Activated CD4-positive, CD25-positive, alpha-beta regulatory T cell treated with anti-CD3 and anti-CD28 coated beads, Interleukin-2, amount 50 U/mL, for 16 hours (primary cell): ENCODE results near the gene CWH43.
"Not testable (repeated sequence)": the region's sequence is repeated elsewhere in the genome, so short reads cannot be mapped to it uniquely, and the experiment has no call there.

Experiments used
- DNase-seq: peaks from one replicate; pipeline ENCODE4 v3.0.0-alpha.2; 2020; ENCODE audit warnings: low read depth, low spot score

CWH43 gene

GRCh38 chr4:49096215-49096614 lies 110.1 kb downstream of the CWH43 start:
- DNase-seq: not testable (repeated sequence)

- DNase-seq: not testable (repeated sequence)
Observed at GRCh38 chr4:49096627-49097026, 110.6 kb downstream of the CWH43 start.

- not testable (repeated sequence) for DNase-seq
Observed at GRCh38 chr4:49097071-49097470, 111.0 kb downstream of the CWH43 start.

- not testable (repeated sequence) for DNase-seq
Observed at GRCh38 chr4:49097505-49097904, 111.4 kb downstream of the CWH43 start.

- DNase-seq: not testable (repeated sequence)
Observed at GRCh38 chr4:49098034-49098759, 112.1 kb downstream of the CWH43 start.

GRCh38 chr4:49099831-49100444 lies 113.9 kb downstream of the CWH43 start:
- not testable (repeated sequence) for DNase-seq

GRCh38 chr4:49102344-49102898 lies 116.3 kb downstream of the CWH43 start:
- not testable (repeated sequence) for DNase-seq

- not testable (repeated sequence) for DNase-seq
Observed at GRCh38 chr4:49103436-49104136, 117.5 kb downstream of the CWH43 start.

- DNase-seq: not testable (repeated sequence)
Observed at GRCh38 chr4:49104231-49104930, 118.3 kb downstream of the CWH43 start.

GRCh38 chr4:49105248-49105904 lies 119.3 kb downstream of the CWH43 start:
- DNase-seq: not testable (repeated sequence)

GRCh38 chr4:49107262-49107661 lies 121.2 kb downstream of the CWH43 start:
- not testable (repeated sequence) for DNase-seq

- not testable (repeated sequence) for DNase-seq
Observed at GRCh38 chr4:49108183-49108978, 122.3 kb downstream of the CWH43 start.

- not testable (repeated sequence) for DNase-seq
Observed at GRCh38 chr4:49109567-49110166, 123.6 kb downstream of the CWH43 start.

GRCh38 chr4:49110579-49110978 lies 124.5 kb downstream of the CWH43 start:
- DNase-seq: not testable (repeated sequence)
